ENCODE measurements around the gene UGT1A9.

Gene UGT1A9

DNA sequence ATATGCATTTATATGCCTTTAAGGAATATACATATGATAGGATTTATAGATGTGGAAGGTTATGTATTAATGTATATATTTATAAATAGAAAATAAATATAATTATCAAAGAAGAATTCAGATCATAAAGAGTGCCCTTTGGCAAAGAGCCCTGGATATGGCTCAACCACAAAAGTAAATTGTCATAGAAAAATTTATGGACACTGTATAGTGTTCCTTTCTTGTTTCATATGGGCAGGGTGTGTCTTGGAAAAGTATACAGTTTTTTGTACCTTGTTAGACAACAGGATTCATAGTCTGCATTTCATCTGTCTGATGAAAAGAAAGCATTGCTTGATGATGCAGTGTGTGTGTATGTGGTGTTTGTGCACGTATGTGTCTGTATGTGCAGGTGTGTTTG is 12.9 kb downstream of the UGT1A9 start:
- TF ChIP-seq CTCF (IDR thresholded peaks at IDR 0.05; ENCODE audit: insufficient read depth, low read length, poor library complexity, severe bottlenecking), result no peak
- no peaks in the 10 kb centered on the region for H3K36me3 ChIP-seq (ENCODE audit: control insufficient read depth, insufficient read depth, low read length)
- no peak for DNase-seq (ENCODE audit: extremely low read depth, insufficient read length)
- H3K27me3 ChIP-seq (replicated peaks; ENCODE audit: control insufficient read depth, insufficient read depth, low read length), result 0 out of 2 replicates have a peak, but pooled peaks cover 1% of the 10 kb centered on the region
- no peak overlapping the region for H3K4me3 ChIP-seq (replicated peaks; ENCODE audit: low read depth, low read length)

- no peak for TF ChIP-seq CTCF (IDR thresholded peaks at IDR 0.05; ENCODE audit: insufficient read depth, low read length, poor library complexity, severe bottlenecking)
- Histone ChIP-seq H3K4me3 (replicated peaks; ENCODE audit: low read depth, low read length) (no peak overlapping the region), H3K27me3 (replicated peaks; ENCODE audit: control insufficient read depth, insufficient read depth, low read length) (0 out of 2 replicates have a peak, but pooled peaks cover 1% of the 10 kb centered on the region), H3K36me3 (ENCODE audit: control insufficient read depth, insufficient read depth, low read length) (no peaks in the 10 kb centered on the region)
- DNase-seq (ENCODE audit: extremely low read depth, insufficient read length), result no peak
Observed at GRCh38 chr2:233686928-233687327, 15.2 kb downstream of the UGT1A9 start.

DNA sequence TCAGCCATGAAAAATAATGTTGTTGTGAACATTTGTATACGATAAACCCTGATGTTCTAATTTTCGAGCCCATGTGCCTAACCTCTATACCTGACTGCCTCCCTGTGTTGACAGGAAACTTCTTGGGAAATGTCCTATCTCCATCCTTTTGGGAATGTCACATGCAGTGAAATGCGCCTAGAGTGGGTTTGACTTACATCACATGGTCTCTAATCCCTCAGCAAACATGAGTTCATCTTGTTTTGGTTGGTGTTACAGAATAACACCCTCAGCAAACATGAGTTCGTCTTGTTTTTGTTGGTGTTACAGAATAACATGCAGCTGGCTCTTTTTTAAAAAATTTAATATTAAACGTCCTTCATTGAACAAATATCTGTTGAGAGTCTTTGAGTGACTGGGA is 16.6 kb downstream of the UGT1A9 start:
- Histone ChIP-seq H3K27me3 (replicated peaks; ENCODE audit: control insufficient read depth, insufficient read depth, low read length) (0 out of 2 replicates have a peak, but pooled peaks cover 1% of the 10 kb centered on the region), H3K4me3 (replicated peaks; ENCODE audit: low read depth, low read length) (no peak overlapping the region), H3K36me3 (ENCODE audit: control insufficient read depth, insufficient read depth, low read length) (no peaks in the 10 kb centered on the region)
- TF ChIP-seq CTCF (IDR thresholded peaks at IDR 0.05; ENCODE audit: insufficient read depth, low read length, poor library complexity, severe bottlenecking), result no peak
- no peak for DNase-seq (ENCODE audit: extremely low read depth, insufficient read length)

GRCh38 chr2:233689031-233689430 is 17.3 kb downstream of the UGT1A9 start:
- H3K27me3 ChIP-seq (replicated peaks; ENCODE audit: control insufficient read depth, insufficient read depth, low read length), result 0 out of 2 replicates have a peak, but pooled peaks cover 1% of the 10 kb centered on the region
- no peak for TF ChIP-seq CTCF (IDR thresholded peaks at IDR 0.05; ENCODE audit: insufficient read depth, low read length, poor library complexity, severe bottlenecking)
- H3K4me3 ChIP-seq (replicated peaks; ENCODE audit: low read depth, low read length), result no peak overlapping the region
- DNase-seq (ENCODE audit: extremely low read depth, insufficient read length), result no peak
- H3K36me3 ChIP-seq (ENCODE audit: control insufficient read depth, insufficient read depth, low read length), result no peaks in the 10 kb centered on the region

DNA sequence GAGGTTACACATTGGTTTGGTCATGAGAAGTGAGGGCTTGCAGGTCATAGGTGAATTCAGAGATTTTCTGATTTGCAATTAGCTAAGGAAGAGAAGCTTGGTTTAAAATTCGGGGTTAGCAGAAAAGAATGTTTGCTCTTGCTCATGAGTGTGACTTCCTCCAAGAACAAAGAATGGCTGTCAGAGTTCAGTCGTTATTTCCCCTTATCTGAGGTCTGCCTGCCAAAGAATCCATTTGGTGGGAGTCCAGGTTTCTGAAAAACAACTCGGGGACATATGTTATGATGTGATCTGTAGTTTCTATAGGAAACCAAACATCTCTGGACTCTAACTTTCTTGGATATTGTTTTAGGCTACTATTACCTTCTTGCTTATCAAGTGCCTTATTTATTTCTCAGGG is 17.8 kb downstream of the UGT1A9 start:
- H3K4me3 ChIP-seq (replicated peaks; ENCODE audit: low read depth, low read length), result no peak overlapping the region
- no peaks in the 10 kb centered on the region for H3K36me3 ChIP-seq (ENCODE audit: control insufficient read depth, insufficient read depth, low read length)
- no peaks in the 10 kb centered on the region for H3K27me3 ChIP-seq (replicated peaks; ENCODE audit: control insufficient read depth, insufficient read depth, low read length)
- DNase-seq (ENCODE audit: extremely low read depth, insufficient read length), result no peak
- no peak for TF ChIP-seq CTCF (IDR thresholded peaks at IDR 0.05; ENCODE audit: insufficient read depth, low read length, poor library complexity, severe bottlenecking)

DNA sequence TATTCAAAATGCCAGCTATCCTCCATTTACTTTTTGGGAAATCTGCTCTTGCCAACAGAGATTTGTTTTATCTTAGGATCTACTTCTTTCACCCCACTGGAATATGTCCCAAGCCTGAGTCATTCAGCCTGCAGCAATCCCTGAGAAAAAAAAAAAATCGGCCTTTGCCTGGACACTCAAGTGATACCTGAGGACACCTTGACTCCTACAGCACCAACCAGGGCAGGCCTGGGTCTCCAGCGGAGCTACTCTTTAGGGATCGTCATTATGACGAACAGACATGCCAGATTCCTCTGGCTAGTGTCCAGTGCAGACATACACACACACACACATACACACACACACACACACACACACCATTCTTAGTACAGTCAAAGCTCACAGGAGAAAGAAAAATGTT is 18.7 kb downstream of the UGT1A9 start:
- no peak for DNase-seq (ENCODE audit: extremely low read depth, insufficient read length)
- Histone ChIP-seq H3K27me3 (replicated peaks; ENCODE audit: control insufficient read depth, insufficient read depth, low read length) (no peaks in the 10 kb centered on the region), H3K4me3 (replicated peaks; ENCODE audit: low read depth, low read length) (no peak overlapping the region), H3K36me3 (ENCODE audit: control insufficient read depth, insufficient read depth, low read length) (no peaks in the 10 kb centered on the region)
- no peak for TF ChIP-seq CTCF (IDR thresholded peaks at IDR 0.05; ENCODE audit: insufficient read depth, low read length, poor library complexity, severe bottlenecking)

All from GM06990 (cell line).